Measurements from ENCODE around the gene ZFP36. TPM values are rescaled to one million over a fixed set of nuclear protein-coding genes. Genes with fewer than 3 reads are reported as not detected.

Gene ZFP36
- total RNA-seq, 4 donors from 2014 or later: 426 to 850 (median 540) TPM

DNA sequence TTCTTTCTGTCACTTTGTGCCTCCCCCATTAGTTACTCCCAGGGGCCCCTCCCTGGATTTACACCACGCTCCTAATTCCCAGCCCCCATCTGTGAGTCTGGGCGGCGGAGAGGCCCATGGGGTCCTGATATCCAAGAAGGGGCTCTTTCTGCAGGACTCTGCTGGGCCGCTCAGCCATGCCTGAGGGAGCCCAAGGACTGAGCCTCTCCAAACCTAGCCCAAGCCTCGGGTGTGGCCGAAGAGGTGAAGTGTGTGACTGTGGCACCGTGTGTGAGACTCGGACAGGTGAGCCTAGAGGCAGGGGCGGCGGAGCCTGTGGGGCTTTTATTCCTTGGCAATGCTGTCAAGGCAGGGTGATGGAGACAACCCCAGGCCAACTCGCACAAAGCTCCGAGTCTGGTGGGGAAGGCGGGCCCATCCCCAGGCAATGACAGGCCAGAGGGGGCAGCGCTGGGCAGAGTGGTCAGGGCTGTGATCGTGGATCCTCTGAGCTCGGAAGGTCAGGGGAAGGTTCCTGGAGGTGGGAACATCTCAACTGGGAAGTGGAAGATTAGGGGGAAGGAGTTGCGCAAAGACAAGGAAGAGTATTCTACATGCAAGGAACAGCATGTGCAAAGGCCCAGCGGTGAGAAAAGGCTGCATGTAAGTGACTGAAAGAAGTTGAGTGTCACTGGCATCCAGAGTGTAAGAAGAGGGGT, 7.4 kb downstream of the ZFP36 start:
- no peaks in the 10 kb centered on the region for H3K27me3 ChIP-seq
- H3K4me1 ChIP-seq: peaks cover 45% of the 10 kb centered on the region
- peak overlapping the region; percentile 81 for H3K27ac ChIP-seq
- peak overlapping the region; percentile 93 for H3K4me3 ChIP-seq
- TF ChIP-seq, protein P1, sequence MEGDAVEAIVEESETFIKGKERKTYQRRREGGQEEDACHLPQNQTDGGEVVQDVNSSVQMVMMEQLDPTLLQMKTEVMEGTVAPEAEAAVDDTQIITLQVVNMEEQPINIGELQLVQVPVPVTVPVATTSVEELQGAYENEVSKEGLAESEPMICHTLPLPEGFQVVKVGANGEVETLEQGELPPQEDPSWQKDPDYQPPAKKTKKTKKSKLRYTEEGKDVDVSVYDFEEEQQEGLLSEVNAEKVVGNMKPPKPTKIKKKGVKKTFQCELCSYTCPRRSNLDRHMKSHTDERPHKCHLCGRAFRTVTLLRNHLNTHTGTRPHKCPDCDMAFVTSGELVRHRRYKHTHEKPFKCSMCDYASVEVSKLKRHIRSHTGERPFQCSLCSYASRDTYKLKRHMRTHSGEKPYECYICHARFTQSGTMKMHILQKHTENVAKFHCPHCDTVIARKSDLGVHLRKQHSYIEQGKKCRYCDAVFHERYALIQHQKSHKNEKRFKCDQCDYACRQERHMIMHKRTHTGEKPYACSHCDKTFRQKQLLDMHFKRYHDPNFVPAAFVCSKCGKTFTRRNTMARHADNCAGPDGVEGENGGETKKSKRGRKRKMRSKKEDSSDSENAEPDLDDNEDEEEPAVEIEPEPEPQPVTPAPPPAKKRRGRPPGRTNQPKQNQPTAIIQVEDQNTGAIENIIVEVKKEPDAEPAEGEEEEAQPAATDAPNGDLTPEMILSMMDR (IDR thresholded peaks at IDR 0.05): no peak
- TF ChIP-seq POLR2A (IDR thresholded peaks at IDR 0.05): no peak
- TF ChIP-seq EP300 (IDR thresholded peaks at IDR 0.05): no peak
- no peak for TF ChIP-seq POLR2AphosphoS5 (IDR thresholded peaks at IDR 0.05)
- peak; percentile 83 to 85 for DNase-seq (ENCODE audit: low spot score in 2 of 2)
- H3K36me3 ChIP-seq: peaks cover 16% of the 10 kb centered on the region
- WGBS: 58% methylated on average over 14 of the region's 18 CpGs
- H3K9me3 ChIP-seq: no peaks in the 10 kb centered on the region

DNA sequence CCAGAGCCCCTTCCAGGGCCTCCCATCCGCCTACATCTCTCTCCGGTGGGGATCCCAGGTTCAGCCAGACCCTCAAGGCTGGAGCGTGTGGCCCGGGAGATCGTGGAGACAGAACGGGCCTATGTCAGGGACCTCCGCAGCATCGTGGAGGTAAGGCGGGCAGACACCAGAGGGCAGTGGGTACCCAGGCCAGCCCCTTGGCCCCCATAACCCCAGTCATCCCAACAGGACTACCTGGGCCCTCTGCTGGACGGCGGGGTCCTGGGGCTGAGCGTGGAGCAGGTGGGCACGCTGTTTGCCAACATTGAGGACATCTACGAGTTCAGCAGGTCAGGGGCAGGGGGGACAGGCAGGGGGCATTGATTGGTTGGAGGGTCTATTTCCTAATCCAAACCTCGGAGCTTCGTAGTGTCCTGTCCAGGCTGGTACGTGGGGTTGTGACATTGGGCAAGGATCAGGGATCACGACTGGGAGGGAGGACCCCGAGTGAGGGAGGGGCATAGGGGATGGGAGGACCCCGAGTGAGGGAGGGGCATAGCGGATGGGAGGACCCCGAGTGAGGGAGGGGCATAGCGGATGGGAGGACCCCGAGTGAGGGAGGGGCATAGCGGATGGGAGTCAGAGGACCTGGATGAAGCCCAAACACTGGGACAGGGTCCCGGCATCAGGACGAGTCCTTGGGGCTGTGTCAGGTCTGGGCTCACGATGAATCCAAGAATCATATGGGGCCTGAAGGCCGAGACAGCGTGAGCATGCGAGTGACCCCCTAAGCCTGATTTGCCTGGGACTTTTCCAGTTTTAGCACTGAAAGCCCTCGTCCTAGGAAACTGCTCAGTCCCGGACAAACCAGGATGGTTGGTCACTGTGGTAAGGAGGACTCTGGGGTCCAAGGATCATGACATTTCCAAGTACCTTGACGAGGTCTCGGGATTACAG, 8.7 kb downstream of the ZFP36 start:
- peaks cover 38% of the 10 kb centered on the region for H3K4me1 ChIP-seq
- TF ChIP-seq EP300 (IDR thresholded peaks at IDR 0.05) (no peak), POLR2AphosphoS5 (IDR thresholded peaks at IDR 0.05) (no peak), POLR2A (IDR thresholded peaks at IDR 0.05) (no peak)
- TF ChIP-seq, protein P1 (IDR thresholded peaks at IDR 0.05): no peak
- peak overlapping the region; percentile 93 for H3K4me3 ChIP-seq
- H3K27me3 ChIP-seq: no peaks in the 10 kb centered on the region
- no peak for DNase-seq (ENCODE audit: low spot score in 2 of 2)
- H3K36me3 ChIP-seq: peaks cover 21% of the 10 kb centered on the region
- H3K9me3 ChIP-seq: no peaks in the 10 kb centered on the region
- WGBS: 68% methylated on average over 27 of the region's 35 CpGs
- no peak overlapping the region for H3K27ac ChIP-seq

DNA sequence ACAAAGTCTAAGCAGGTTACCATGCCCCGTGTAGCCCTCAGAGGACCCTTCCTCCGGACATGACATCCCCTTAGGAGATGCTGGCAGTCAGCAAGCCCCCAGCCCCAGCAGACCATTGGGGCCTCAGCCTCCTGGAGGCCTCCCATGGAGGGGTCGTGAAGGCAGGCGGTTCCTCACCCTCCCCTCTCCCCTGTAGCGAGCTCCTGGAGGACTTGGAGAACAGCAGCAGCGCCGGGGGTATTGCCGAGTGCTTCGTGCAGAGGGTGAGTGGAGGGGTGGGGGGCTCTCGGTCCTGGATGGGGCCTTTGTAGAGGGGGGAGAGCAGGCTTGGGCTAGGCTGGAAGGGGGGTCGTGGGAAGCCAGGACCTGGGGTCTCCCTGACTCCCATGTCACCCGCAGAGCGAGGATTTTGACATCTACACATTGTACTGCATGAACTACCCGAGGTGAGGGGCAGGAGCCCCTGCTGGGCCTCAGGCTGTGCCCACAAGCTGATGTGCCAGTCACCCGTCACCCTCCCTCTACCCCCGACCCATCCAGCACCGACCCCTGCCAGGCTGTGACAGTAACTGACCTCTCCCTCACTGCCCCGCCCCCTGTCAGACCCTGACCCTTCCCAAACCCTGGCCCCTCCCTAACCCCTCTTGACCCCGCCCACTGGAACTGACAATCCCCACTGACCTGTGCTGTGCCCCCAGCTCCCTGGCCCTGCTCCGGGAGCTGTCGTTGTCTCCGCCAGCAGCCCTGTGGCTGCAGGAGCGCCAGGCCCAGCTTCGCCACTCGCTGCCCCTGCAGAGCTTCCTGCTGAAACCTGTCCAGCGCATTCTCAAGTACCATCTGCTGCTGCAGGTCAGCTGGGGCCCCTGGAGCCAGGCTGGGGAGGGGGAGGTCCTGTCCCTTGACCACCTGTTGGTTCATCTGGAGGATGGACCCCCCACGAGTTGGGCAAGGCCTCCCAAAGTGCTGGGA, 9.8 kb downstream of the ZFP36 start:
- Histone ChIP-seq H3K9me3 (no peaks in the 10 kb centered on the region), H3K4me1 (peaks cover 27% of the 10 kb centered on the region), H3K4me3 (no peak overlapping the region), H3K27ac (no peak overlapping the region), H3K27me3 (no peaks in the 10 kb centered on the region), H3K36me3 (peaks cover 29% of the 10 kb centered on the region)
- peak in 1 of 2 donors; percentile 82 for DNase-seq (ENCODE audit: low spot score in 2 of 2)
- TF ChIP-seq POLR2AphosphoS5 (IDR thresholded peaks at IDR 0.05) (no peak), EP300 (IDR thresholded peaks at IDR 0.05) (no peak), POLR2A (IDR thresholded peaks at IDR 0.05) (no peak)
- TF ChIP-seq, protein P1 (IDR thresholded peaks at IDR 0.05): no peak
- WGBS: 88% methylated on average over 14 of the region's 27 CpGs

- no peak for DNase-seq (ENCODE audit: low spot score in 2 of 2)
- 89% methylated on average over 17 of the region's 30 CpGs for WGBS
- no peak overlapping the region for H3K4me3 ChIP-seq
- H3K27me3 ChIP-seq: no peaks in the 10 kb centered on the region
- no peak overlapping the region for H3K27ac ChIP-seq
- TF ChIP-seq, protein P1 (IDR thresholded peaks at IDR 0.05): no peak
- TF ChIP-seq POLR2AphosphoS5 (IDR thresholded peaks at IDR 0.05): no peak
- no peak for TF ChIP-seq EP300 (IDR thresholded peaks at IDR 0.05)
- no peak for TF ChIP-seq POLR2A (IDR thresholded peaks at IDR 0.05)
- peaks cover 23% of the 10 kb centered on the region for H3K4me1 ChIP-seq
- no peaks in the 10 kb centered on the region for H3K9me3 ChIP-seq
- peaks cover 40% of the 10 kb centered on the region for H3K36me3 ChIP-seq
Measured at GRCh38 chr19:39417463-39418181, 11.0 kb downstream of the ZFP36 start.

Measured in suprapubic skin (tissue), 4 donors.